Neuron (in vitro differentiated cells): ENCODE data around the gene BOK.

Experiments
- H2AFZ ChIP-seq: one replicate; pipeline ENCODE4 v1.6.1; 2013; ENCODE audit warnings: low read depth, mild to moderate bottlenecking, inconsistent platforms, low read length, moderate library complexity
- H3K27me3 ChIP-seq: one replicate; pipeline ENCODE4 v1.6.1; 2013; ENCODE audit warnings: low read length; ENCODE audit not compliant: insufficient read depth
- H3K36me3 ChIP-seq: one replicate; pipeline ENCODE4 v1.6.1; 2013; ENCODE audit warnings: low read length; ENCODE audit not compliant: insufficient read depth
- H3K4me1 ChIP-seq: one replicate; pipeline ENCODE4 v1.6.1; 2013; ENCODE audit warnings: low read length; ENCODE audit not compliant: insufficient read depth
- H3K4me3 ChIP-seq: 2 replicates; pipeline ENCODE4 v1.5.1; 2013; ENCODE audit warnings: mild to moderate bottlenecking, low read length, moderate library complexity
- H3K9me3 ChIP-seq: one replicate; pipeline ENCODE4 v1.6.1; 2013; ENCODE audit warnings: low read length

The BOK gene

DNA sequence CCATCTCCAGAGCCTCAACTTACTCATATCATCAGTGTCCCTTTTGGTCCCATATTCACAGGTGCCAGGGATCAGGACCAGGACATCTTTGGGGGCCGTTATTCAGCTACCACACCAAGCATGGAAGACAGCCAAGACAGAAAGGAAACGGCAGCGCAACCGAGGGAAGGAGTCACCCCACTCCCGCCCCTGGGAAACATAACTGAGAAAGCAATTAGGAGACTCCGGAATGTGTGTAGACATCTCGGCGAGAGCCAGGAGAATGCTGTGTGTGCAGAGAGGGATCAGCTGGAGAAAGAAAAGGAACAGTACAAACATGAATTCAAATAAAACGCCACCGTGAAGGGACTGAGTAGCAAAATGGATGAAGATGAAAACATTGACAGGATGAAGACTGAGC, 13.4 kb upstream of the BOK start:
- Histone ChIP-seq H2AFZ (no peak overlapping the region), H3K9me3 (no peaks in the 10 kb centered on the region), H3K27me3 (peaks cover 4% of the 10 kb centered on the region), H3K36me3 (no peaks in the 10 kb centered on the region), H3K4me1 (peaks cover 24% of the 10 kb centered on the region), H3K4me3 (no peak overlapping the region)

DNA sequence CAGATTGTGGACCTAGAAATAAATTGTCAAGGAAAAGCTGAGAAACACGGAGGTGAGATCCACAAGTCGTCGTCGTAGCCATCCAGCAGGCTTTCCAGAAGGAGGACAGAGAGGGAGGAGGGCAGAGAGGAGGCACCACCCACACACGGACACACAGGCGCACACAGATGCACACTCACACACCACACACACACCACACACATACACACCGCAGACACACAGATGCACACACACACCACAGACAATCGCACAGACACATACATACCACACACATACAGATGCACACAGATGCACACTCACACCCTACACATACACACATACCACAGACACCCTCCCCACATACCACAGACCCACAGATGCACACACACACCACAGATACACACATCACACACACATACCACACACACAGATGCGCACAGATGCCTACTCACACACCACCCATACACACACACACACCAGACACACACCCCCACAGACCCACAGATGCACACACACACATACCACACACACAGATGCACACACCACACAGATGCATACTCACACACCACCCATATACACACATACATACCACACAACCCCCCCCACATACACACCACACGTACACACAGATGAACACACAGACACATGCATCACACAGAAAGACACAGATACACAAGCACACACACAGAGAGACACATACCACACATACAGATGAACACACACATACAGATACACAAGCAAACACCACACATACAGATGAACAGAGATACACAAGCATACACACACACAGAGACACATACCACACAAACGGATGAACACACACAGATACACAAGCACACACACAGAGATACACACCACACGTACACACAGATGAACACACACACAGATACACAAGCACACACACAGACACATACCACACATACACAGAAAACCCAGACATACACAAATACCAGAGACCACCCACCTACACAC, 12.7 kb upstream of the BOK start:
- H3K36me3 ChIP-seq: no peaks in the 10 kb centered on the region
- H3K4me1 ChIP-seq: peaks cover 17% of the 10 kb centered on the region
- no peaks in the 10 kb centered on the region for H3K9me3 ChIP-seq
- H2AFZ ChIP-seq: no peak overlapping the region
- H3K27me3 ChIP-seq: peaks cover 4% of the 10 kb centered on the region
- H3K4me3 ChIP-seq: no peak overlapping the region

DNA sequence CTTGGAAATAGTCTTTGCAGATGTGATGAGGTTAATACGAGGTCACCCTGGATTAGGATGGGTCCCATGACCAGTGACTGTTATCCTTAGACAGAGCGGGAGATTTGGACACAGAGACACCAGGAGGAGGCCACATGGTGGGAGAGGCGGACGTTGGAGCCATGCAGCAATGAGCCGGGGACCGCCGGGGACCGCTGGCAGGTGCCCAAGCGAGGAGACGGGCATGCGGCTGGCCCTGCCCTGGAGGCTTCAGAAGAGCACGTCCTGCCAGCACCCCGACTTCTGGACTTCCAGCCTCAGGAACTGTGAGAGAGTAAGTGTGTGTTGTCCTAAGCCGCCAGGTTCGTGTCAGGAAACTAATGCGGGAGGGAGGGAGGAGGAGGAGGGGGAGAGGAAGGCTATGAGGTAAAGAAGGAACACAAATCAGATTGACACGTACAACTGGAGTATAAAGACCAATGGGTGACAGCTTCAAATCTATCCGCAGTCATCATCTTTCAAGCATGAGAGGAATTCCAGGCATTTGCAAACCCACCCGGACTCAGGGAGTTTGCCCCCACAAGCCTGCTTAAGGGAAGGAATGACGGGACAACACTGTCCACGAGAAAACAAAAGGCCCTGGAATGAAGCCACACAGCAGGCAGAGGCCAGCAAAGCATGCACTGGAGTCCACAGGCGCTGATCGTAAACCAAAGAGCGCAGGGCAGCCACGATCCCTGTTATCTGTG, 11.6 kb upstream of the BOK start:
- Histone ChIP-seq H3K27me3 (peaks cover 4% of the 10 kb centered on the region), H3K9me3 (no peaks in the 10 kb centered on the region), H3K36me3 (no peaks in the 10 kb centered on the region), H2AFZ (peak overlapping the region; percentile 27), H3K4me3 (no peak overlapping the region), H3K4me1 (peaks cover 16% of the 10 kb centered on the region)

DNA sequence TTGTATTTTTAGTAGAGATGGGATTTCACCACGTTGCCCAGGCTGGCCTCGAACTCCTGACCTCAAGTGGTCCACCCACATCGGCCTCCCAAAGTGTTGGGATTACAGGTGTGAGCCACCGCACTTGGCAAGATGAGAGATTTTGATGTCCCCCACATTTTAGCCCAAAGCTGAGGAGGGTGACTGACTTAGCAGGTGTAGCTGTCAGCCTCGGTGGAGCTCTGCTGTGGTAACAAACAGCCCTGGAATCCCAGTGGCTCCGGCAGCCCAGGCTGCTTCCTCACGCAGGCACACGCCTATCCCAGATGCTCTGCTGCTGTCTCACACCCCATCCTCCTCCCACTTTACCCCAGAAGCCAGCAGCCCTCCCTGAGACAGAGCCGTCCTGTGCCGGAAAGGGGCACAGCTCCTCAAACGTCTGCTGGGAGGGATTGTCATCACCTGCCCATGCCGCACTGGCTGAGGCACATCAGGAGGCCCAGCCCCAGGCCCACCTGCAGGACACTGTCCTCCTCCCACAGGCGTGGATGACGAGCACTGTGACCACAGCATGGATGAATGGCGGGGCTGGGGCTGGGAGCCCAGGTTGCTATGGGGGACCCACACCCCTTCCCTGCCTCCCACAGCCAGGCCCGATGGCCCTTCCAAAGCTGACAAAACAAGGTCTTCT, 10.6 kb upstream of the BOK start:
- Histone ChIP-seq H3K4me3 (no peak overlapping the region), H2AFZ (no peak overlapping the region), H3K36me3 (no peaks in the 10 kb centered on the region), H3K27me3 (no peaks in the 10 kb centered on the region), H3K4me1 (peaks cover 16% of the 10 kb centered on the region), H3K9me3 (no peaks in the 10 kb centered on the region)

DNA sequence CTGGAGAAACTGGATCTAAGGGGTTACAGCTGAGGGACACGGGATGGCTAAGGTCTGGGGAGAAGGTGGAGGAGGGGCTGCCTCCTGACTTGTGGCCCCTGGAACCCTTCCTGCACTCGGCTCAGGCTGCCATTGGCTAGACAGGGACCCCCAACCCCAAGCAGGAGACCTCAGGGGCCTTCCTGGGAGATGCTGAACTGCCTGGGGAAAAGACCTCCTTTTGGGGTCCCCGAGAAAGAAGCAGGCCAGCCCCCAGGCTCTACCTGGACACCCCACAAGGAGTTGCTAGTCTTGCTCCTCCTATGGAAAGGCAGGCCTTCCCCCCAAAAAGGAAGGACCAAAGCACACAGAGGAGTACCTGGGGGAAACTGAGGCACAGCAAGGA, 10.1 kb upstream of the BOK start:
- Histone ChIP-seq H3K4me3 (no peak overlapping the region), H3K27me3 (no peaks in the 10 kb centered on the region), H3K9me3 (no peaks in the 10 kb centered on the region), H3K36me3 (no peaks in the 10 kb centered on the region), H2AFZ (no peak overlapping the region), H3K4me1 (peaks cover 16% of the 10 kb centered on the region)

DNA sequence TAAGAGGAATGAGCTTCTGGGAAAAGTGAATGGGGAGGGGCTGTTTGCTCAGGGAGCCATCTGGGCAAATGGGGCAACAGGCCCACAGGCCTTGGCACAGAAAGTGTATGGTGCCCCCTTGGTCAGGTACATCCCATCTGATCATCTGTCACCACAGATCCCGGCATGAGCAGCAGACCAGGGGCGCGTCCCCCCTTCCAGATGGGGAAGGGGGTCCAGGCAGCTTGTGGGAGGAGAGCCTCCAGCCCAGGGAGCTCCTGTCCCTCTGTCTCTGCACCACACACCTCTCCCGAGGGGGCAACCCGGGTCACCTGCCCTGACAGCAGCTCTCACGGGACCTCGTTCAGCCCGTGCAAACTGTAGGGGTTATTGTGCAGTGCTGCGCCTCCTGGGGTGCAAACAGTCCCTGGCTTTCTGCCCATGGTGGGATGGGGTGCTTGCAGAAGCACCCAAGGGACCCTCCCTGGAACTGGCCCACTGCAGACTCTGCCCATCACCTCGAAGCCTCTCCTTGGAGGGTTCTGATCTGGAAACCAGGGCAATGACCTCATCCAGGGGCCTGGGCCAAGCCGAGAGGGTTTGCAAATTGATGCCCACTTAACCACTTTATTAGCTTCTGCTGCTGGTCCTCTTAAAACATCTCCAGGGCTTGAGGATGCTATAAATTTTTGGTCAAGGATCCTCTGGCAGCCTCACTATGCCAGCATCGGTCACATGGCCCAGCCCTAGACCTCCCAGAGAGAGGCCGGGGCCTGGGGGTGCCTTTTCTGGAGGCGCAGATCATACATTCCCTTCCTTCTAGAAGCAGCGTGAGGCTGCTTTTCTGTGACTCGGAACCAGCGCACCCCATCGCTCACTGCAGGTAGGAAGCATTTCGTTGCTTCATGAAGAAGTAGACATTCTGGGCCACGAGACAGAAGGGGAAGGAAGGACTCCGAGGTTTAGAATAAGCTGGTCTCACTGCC, 7.6 kb upstream of the BOK start:
- H2AFZ ChIP-seq: no peak overlapping the region

DNA sequence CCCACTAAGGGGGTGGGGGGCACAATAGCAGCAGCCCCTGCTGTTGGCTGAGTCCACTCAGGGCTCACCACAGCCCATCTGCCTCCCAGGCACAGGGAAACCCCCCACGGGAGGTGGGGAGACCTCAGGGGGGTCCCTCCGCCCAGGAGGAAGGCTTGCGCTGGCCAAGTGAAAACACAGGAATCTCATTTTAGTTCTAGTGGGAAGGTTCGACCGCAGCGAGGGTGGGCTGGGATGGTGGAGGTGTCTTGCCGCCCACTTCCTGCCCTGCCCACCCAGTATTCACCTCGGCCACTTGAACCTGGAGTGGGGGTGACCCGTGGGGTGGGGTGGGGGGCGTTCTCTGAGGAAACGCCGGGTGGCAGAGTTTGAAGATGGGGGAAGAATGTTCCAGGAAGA, 6.9 kb upstream of the BOK start:
- H3K27me3 ChIP-seq: no peaks in the 10 kb centered on the region
- H3K4me1 ChIP-seq: peaks cover 12% of the 10 kb centered on the region
- H3K9me3 ChIP-seq: peaks cover 10% of the 10 kb centered on the region
- H3K36me3 ChIP-seq: no peaks in the 10 kb centered on the region
- no peak overlapping the region for H2AFZ ChIP-seq
- no peak overlapping the region for H3K4me3 ChIP-seq

More for the DNA sequence above, 7.6 kb upstream of the BOK start:
- H3K4me1 ChIP-seq: peaks cover 16% of the 10 kb centered on the region
- H3K27me3 ChIP-seq: no peaks in the 10 kb centered on the region
- no peak overlapping the region for H3K4me3 ChIP-seq
- peaks cover 9% of the 10 kb centered on the region for H3K9me3 ChIP-seq
- H3K36me3 ChIP-seq: no peaks in the 10 kb centered on the region

DNA sequence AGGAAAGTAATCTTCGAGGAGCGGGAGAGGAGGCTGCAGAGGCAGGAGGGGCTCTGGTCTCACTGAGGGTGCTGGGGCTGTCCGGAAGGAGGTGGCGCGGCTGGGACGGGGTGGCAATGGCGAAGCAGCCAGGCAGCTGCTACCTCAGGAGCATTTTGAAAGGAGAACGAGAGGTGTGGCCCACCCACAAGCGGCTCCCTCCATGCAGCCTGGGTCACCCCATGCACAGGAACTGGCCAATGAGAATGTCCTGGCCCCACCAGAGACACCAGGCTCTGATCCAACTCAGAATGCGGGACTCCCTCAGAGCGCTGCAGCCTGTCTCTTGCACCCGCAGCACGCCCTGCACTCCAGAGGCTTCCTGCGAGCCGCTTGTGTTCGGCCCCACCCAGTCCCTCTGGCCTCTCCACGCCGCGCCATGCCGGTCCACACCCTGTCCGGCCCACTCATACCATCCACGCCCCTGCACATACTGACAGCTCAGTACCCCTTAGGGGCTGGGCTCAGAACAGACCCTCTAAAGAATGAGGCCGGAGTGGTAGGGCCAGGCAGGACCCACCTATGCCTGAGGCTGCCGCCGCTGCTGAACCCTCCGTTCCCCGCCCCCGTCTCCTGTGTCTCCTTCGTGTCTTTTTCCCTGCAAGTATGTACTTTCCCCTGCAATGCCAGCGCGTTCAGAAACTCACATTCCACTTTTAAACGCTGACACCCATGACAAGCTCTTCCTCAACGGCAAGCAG, 6.4 kb upstream of the BOK start:
- H3K9me3 ChIP-seq: peaks cover 10% of the 10 kb centered on the region
- H2AFZ ChIP-seq: no peak overlapping the region
- no peaks in the 10 kb centered on the region for H3K36me3 ChIP-seq
- H3K4me3 ChIP-seq: no peak overlapping the region
- peaks cover 6% of the 10 kb centered on the region for H3K4me1 ChIP-seq
- H3K27me3 ChIP-seq: peaks cover under 1% of the 10 kb centered on the region

DNA sequence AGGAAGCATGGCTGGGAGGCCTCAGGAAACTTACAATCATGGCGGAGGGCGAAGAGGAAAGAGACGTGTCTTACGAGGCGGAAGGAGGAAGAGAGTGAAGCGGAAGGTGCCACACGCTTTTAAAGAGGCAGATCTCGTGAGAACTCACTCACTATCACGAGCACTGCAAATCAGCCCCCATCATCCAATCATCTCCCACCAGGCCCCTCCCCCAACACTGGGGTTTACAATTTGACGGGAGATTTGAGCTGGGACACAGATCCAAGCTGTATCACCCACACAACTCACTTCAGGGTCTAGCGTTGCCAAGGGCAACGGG, 5.1 kb upstream of the BOK start:
- no peaks in the 10 kb centered on the region for H3K4me1 ChIP-seq
- peaks cover 17% of the 10 kb centered on the region for H3K9me3 ChIP-seq
- H3K36me3 ChIP-seq: no peaks in the 10 kb centered on the region
- H3K4me3 ChIP-seq: no peak overlapping the region
- H3K27me3 ChIP-seq: peaks cover 13% of the 10 kb centered on the region
- no peak overlapping the region for H2AFZ ChIP-seq

DNA sequence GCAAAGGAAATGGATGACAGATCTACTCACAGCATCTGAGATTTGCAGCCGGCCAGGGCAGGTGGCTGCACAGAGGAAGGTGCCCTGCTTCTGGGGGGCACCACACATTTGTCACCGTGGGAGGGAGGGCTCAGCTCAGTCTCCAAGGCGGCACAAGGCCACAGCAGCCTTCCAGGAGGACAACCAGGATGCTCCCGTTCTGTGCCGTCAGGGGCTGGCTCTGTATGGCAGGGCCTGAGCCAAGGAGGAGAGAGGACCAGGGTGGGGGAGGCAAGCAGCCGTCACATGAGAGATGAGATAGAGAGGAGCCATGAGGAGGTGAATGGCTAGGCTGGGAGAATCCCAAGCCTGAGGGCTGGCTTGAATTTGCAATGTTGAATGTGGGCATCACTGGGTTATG, 4.6 kb upstream of the BOK start:
- no peaks in the 10 kb centered on the region for H3K36me3 ChIP-seq
- H3K27me3 ChIP-seq: peaks cover 16% of the 10 kb centered on the region
- H3K9me3 ChIP-seq: peaks cover 19% of the 10 kb centered on the region
- H2AFZ ChIP-seq: no peak overlapping the region
- H3K4me3 ChIP-seq: no peak overlapping the region
- H3K4me1 ChIP-seq: no peaks in the 10 kb centered on the region

DNA sequence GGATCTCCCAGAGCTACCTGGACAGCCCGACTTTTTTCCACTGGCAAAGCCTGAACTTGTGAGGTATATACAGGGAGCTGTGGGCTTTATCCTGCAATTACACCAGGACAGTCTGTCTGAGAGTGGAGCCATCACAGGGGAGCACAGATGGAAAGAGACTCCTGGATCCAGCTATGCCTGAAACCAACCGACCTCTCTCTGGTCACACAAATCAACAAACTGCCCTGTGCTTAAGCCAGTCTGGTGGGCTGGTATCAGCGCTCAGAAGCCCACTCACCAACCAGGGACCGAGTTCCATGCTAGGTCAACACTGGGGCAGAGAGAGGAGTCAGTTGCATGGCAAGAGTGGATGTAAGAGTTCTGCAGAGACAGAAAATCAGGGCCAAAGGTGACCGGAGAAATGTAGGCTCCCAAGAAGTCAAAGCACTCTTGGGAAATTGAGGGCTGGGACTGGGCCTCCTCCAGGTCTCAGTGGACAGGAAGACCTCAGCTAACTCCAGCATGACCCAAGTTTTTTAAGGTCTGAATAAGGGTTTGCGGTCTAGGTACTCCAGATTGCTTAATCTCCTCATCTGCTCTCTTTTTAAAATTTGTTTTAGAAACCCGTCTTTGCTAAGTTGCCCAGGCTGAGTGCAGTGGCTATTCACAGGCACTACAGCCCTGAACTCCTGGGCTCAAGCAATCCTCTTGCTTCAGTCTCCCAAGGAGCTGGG, 3.8 kb upstream of the BOK start:
- H3K36me3 ChIP-seq: no peaks in the 10 kb centered on the region
- no peak overlapping the region for H3K4me3 ChIP-seq
- H3K27me3 ChIP-seq: peaks cover 16% of the 10 kb centered on the region
- H3K9me3 ChIP-seq: peaks cover 19% of the 10 kb centered on the region
- no peak overlapping the region for H2AFZ ChIP-seq
- H3K4me1 ChIP-seq: no peaks in the 10 kb centered on the region
